Endothelial cell of umbilical vein (primary cell): ENCODE results near the gene RBM27. TPM values are rescaled to one million over a fixed set of nuclear protein-coding genes. Genes with fewer than 3 reads are reported as not detected.

Source experiments
- BruUV-seq: library from RNA; stranded (reverse); fragments of 400-500 nt; replicated peaks from 2 replicates; lab custom pipeline; 2021; lab: Mats Ljungman, UMichigan
- CTCF ChIA-PET: fragments of 300-600, 350-600 bp; sonication (Branson Sonifier 250); formaldehyde crosslinking; loops from one replicate; lab custom pipeline; 2021; ENCODE audit warnings: antibody characterized with exemption, inconsistent platforms; lab: Charles Lee
- POLR2A ChIA-PET: fragments of 300-600, 350-600 bp; sonication (Branson Sonifier 250); formaldehyde crosslinking; loops from one replicate; lab custom pipeline; 2021; ENCODE audit warnings: antibody characterized with exemption, inconsistent platforms; lab: Charles Lee
- DNase-seq: peaks from one replicate; pipeline ENCODE4 v3.0.0-alpha.2; 2011; ENCODE audit warnings: low read depth, low spot score
- FAIRE-seq: peaks from 2 replicates; lab custom pipeline; 2011; peaks lifted over from hg19 to GRCh38; lab: Jason Lieb, UNC
- H2AFZ ChIP-seq: 2 replicates; pipeline ENCODE4 v1.6.0; 2012; ENCODE audit warnings: low read depth, low read length, control low read depth, inconsistent platforms
- H3K27ac ChIP-seq: 2 replicates; pipeline ENCODE4 v1.5.1; 2011; ENCODE audit warnings: low read depth, mild to moderate bottlenecking, control low read depth, low read length, moderate library complexity; ENCODE audit not compliant: insufficient read depth
- H3K27me3 ChIP-seq, 2 experiments: 2 replicates each; pipeline versions ENCODE4 v1.6.0 to v1.6.1; 2011; ENCODE audit warnings: low read length in 2 of 2, mixed read lengths in 1 of 2; ENCODE audit not compliant: control insufficient read depth in 2 of 2, insufficient read depth in 2 of 2
- H3K36me3 ChIP-seq, 2 experiments: 2 replicates in 1 of 2; 3 replicates in 1 of 2; pipeline ENCODE4 v1.5.1; 2011; ENCODE audit warnings: low read length in 2 of 2, mild to moderate bottlenecking in 1 of 2, moderate library complexity in 1 of 2; ENCODE audit not compliant: control insufficient read depth in 2 of 2, insufficient read depth in 2 of 2; ENCODE audit errors: extremely low read depth in 1 of 2
- H3K4me1 ChIP-seq: 3 replicates; pipeline ENCODE4 v1.5.1; 2011; ENCODE audit warnings: mild to moderate bottlenecking, low read length; ENCODE audit not compliant: control insufficient read depth, insufficient read depth; ENCODE audit errors: extremely low read depth
- H3K4me2 ChIP-seq: 2 replicates; pipeline ENCODE4 v1.6.1; 2011; ENCODE audit warnings: low read length, control low read depth, mixed read lengths; ENCODE audit not compliant: insufficient read depth
- H3K4me3 ChIP-seq, 3 experiments: fragments of 200-600 bp in 1 of 3; sonication (generic), shearing (Covaris generic) in 1 of 3; replicated peaks in 1 of 3; 2 replicates each; pipeline ENCODE4 v1.5.1; 2011 to 2016; ENCODE audit warnings: control low read depth in 3 of 3, low read length in 3 of 3, mild to moderate bottlenecking in 2 of 3, inconsistent platforms in 1 of 3, low read depth in 1 of 3, moderate library complexity in 1 of 3; ENCODE audit not compliant: insufficient read depth in 1 of 3
- H3K79me2 ChIP-seq: 2 replicates; pipeline ENCODE4 v1.6.0; 2012; ENCODE audit warnings: low read length, inconsistent platforms; ENCODE audit not compliant: control insufficient read depth, insufficient read depth
- H3K9ac ChIP-seq: replicated peaks from 2 replicates; pipeline ENCODE3; 2011; ENCODE audit warnings: low read length, control low read depth; ENCODE audit not compliant: insufficient read depth; ENCODE audit errors: extremely low read depth
- H3K9me1 ChIP-seq: replicated peaks from 3 replicates; pipeline ENCODE4 v1.6.0; 2011; ENCODE audit warnings: mild to moderate bottlenecking, low read length; ENCODE audit not compliant: control insufficient read depth, insufficient read depth; ENCODE audit errors: extremely low read depth
- H3K9me3 ChIP-seq: replicated peaks from 2 replicates; pipeline ENCODE4 v1.5.1; 2012; ENCODE audit warnings: low read length, inconsistent platforms; ENCODE audit not compliant: control insufficient read depth, insufficient read depth
- H4K20me1 ChIP-seq: replicated peaks from 2 replicates; pipeline ENCODE3; 2011; ENCODE audit warnings: mild to moderate bottlenecking, low read length; ENCODE audit not compliant: control insufficient read depth, insufficient read depth; ENCODE audit errors: extremely low read depth
- EZH2 ChIP-seq: IDR thresholded peaks from 2 replicates; pipeline ENCODE4 v1.6.1; 2012; ENCODE audit warnings: borderline replicate concordance, low read depth, mild to moderate bottlenecking, moderate library complexity, low read length, inconsistent platforms; ENCODE audit not compliant: severe bottlenecking
- FOS ChIP-seq: IDR thresholded peaks from 2 replicates; pipeline ENCODE4 v1.6.1; 2011; ENCODE audit warnings: mild to moderate bottlenecking, low read length, moderate library complexity, borderline replicate concordance; ENCODE audit not compliant: insufficient read depth
- GATA2 ChIP-seq: IDR thresholded peaks from 2 replicates; pipeline ENCODE4 v1.7.0; 2011; ENCODE audit warnings: low read depth, mild to moderate bottlenecking, moderate library complexity, mixed read lengths, low read length; ENCODE audit not compliant: insufficient read length, insufficient read depth
- JUN ChIP-seq: IDR thresholded peaks from 2 replicates; pipeline ENCODE4 v1.6.1; 2011; ENCODE audit warnings: borderline replicate concordance, low read depth; ENCODE audit not compliant: insufficient read length, insufficient read depth
- MYC ChIP-seq: IDR thresholded peaks from one replicate; pipeline ENCODE4 v1.6.1; 2011; ENCODE audit warnings: mild to moderate bottlenecking, low read depth, low read length
- POLR2A ChIP-seq: IDR thresholded peaks from 2 replicates; pipeline ENCODE4 v1.6.1; 2012; ENCODE audit warnings: low read depth, mild to moderate bottlenecking, control low read depth, low read length
- POLR2AphosphoS5 ChIP-seq: IDR thresholded peaks from 2 replicates; pipeline ENCODE4 v1.6.1; 2012; ENCODE audit warnings: low read depth, mild to moderate bottlenecking, control low read depth, low read length, moderate library complexity; ENCODE audit not compliant: insufficient read depth
- dilution Hi-C: fragments of 300-500 bp; cut with MboI; formaldehyde crosslinking; loops from one replicate; pipeline ENCODE4 v1.15.0; 2019; ENCODE audit warnings: low sequenced_read_pairs; ENCODE audit not compliant: extremely low pct_ligation_motif_present
- intact Hi-C: fragments of 100-400 bp; cut with micrococcal nuclease; formaldehyde crosslinking; loops from one replicate; pipeline ENCODE4 v1.10.0; 2022
- polyA plus RNA-seq, 4 experiments: library from polyadenylated mRNA; depleted of rRNA in 3 of 4; stranded (reverse) in 3 of 4; unstranded in 1 of 4; fragments of >200 nt; gene quantifications; 2 replicates each; pipeline versions ENCODE4 v1.2.1 to v1.2.3, GENCODE V29; 2011 to 2012; ENCODE audit warnings: missing spikeins in 1 of 4
- total RNA-seq: library from RNA; stranded (reverse); gene quantifications from 2 replicates; pipeline ENCODE4 v1.2.3, GENCODE V29; 2021
- TF ChIP-seq, protein P1 (sequence below), 2 donors: IDR thresholded peaks; 1 replicate in 1 of 2; 2 replicates in 1 of 2; pipeline ENCODE4 v1.5.1; 2011; ENCODE audit warnings: low read length in 2 of 2, mild to moderate bottlenecking in 2 of 2, moderate library complexity in 2 of 2, control low read depth in 1 of 2, inconsistent platforms in 1 of 2, low read depth in 1 of 2; ENCODE audit not compliant: insufficient read depth in 1 of 2; ENCODE audit errors: extremely low read depth in 1 of 2
- TF ChIP-seq, protein P2 (sequence below): IDR thresholded peaks from 2 replicates; pipeline ENCODE4 v1.6.1; 2011; ENCODE audit not compliant: insufficient read depth, insufficient read length

The RBM27 gene
- total and polyA plus RNA-seq, 2 donors (not counting 3 experiments of a cell fraction or from before 2014, with no cell fraction given) = 6.3 to 17.7 TPM

DNA sequence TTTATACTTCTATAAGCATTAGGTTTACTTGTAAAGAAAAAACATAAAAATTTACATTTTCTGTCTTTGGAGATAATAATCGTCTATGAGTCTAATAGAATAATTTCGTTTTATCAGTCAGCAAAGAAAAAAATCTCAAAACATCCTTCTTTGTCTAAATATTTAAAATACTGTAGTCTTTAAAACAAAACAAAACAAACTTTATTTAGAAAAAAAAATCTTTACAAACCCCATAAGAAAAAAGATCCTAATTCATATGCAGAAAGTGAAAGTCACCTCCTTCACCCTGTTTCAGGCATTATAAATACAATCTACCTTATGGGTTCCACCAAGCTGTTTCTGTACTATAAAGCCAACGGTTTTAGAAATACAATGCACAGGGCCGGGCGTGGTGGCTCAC is 26.6 kb upstream of the RBM27 start:
- ChIA-PET CTCF (no interaction called here), POLR2A (interaction anchor here (0.6 kb wide), 1 partner anchor 129 kb away, joined by 3 read pairs; no protein-coding TSS in a partner anchor)
- no peak overlapping the region for H2AFZ ChIP-seq
- H3K9ac ChIP-seq = no peak overlapping the region
- peaks cover 55% of the 10 kb centered on the region for H3K79me2 ChIP-seq
- FAIRE-seq (no peak), DNase-seq (no peak)
- H3K36me3 ChIP-seq = peaks cover 2% of the 10 kb centered on the region in 2 experiments
- no peak overlapping the region for H3K4me2 ChIP-seq
- no TSS peak for BruUV-seq
- peaks cover 5% of the 10 kb centered on the region for H3K4me1 ChIP-seq
- TF ChIP-seq JUN (no peak), POLR2A (no peak), EZH2 (no peak), FOS (no peak), MYC (no peak), POLR2AphosphoS5 (no peak), GATA2 (no peak)
- TF ChIP-seq, protein P1, sequence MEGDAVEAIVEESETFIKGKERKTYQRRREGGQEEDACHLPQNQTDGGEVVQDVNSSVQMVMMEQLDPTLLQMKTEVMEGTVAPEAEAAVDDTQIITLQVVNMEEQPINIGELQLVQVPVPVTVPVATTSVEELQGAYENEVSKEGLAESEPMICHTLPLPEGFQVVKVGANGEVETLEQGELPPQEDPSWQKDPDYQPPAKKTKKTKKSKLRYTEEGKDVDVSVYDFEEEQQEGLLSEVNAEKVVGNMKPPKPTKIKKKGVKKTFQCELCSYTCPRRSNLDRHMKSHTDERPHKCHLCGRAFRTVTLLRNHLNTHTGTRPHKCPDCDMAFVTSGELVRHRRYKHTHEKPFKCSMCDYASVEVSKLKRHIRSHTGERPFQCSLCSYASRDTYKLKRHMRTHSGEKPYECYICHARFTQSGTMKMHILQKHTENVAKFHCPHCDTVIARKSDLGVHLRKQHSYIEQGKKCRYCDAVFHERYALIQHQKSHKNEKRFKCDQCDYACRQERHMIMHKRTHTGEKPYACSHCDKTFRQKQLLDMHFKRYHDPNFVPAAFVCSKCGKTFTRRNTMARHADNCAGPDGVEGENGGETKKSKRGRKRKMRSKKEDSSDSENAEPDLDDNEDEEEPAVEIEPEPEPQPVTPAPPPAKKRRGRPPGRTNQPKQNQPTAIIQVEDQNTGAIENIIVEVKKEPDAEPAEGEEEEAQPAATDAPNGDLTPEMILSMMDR (IDR thresholded peaks at IDR 0.05; ENCODE audit: extremely low read depth in 1 of 2, insufficient read depth in 1 of 2, low read depth in 1 of 2, low read length in 2 of 2) = no peak
- TF ChIP-seq, protein P2, sequence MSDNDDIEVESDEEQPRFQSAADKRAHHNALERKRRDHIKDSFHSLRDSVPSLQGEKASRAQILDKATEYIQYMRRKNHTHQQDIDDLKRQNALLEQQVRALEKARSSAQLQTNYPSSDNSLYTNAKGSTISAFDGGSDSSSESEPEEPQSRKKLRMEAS = no peak
- no peaks in the 10 kb centered on the region for H3K9me3 ChIP-seq
- dilution Hi-C loops = no loop called here
- H4K20me1 ChIP-seq = no peaks in the 10 kb centered on the region
- H3K4me3 ChIP-seq = no peak overlapping the region
- no peaks in the 10 kb centered on the region for H3K9me1 ChIP-seq
- no peaks in the 10 kb centered on the region for H3K27me3 ChIP-seq
- intact Hi-C loops = no loop called here
- no peak overlapping the region for H3K27ac ChIP-seq
